Ovary (tissue), 9 donors: ENCODE measurements around the gene TOR1A. TPM values are rescaled to one million over a fixed set of nuclear protein-coding genes. Genes with fewer than 3 reads are reported as not detected.

Experiments used
- DNase-seq, 5 donors: peaks; one replicate each; pipeline ENCODE4 v3.0.0-alpha.2; 2019 to 2020
- H3K27ac ChIP-seq, 2 donors: fragments of 200-600 bp; one replicate each; pipeline versions ENCODE4 v1.5.1 to v1.8.0; 2019 to 2022
- H3K27me3 ChIP-seq: fragments of 200-600 bp; one replicate; pipeline ENCODE4 v1.8.0; 2022
- H3K36me3 ChIP-seq: fragments of 200-600 bp; sonication (generic); one replicate; pipeline ENCODE4 v1.5.1; 2019
- H3K4me1 ChIP-seq: one replicate; pipeline ENCODE4 v1.8.1; 2013; ENCODE audit warnings: mild to moderate bottlenecking, moderate library complexity; ENCODE audit not compliant: insufficient read depth
- H3K4me3 ChIP-seq: fragments of 200-600 bp; sonication (generic); one replicate; pipeline ENCODE4 v1.5.1; 2017
- H3K9me3 ChIP-seq, 2 donors: fragments of 200-600 bp in 1 of 2; sonication (generic) in 1 of 2; one replicate each; pipeline versions ENCODE4 v1.5.1 to v1.8.1; 2013 to 2019; ENCODE audit warnings: mild to moderate bottlenecking in 1 of 2, moderate library complexity in 1 of 2
- EP300 ChIP-seq: sonication (generic); formaldehyde crosslinking; IDR thresholded peaks from one replicate; pipeline ENCODE4 v1.6.1; 2017; ENCODE audit warnings: antibody characterized with exemption
- POLR2A ChIP-seq: fragments of 450-650 bp; IDR thresholded peaks from one replicate; pipeline ENCODE4 v1.6.1; 2017; ENCODE audit warnings: antibody characterized with exemption, mild to moderate bottlenecking, moderate library complexity
- WGBS, 3 donors: extraction: QIAGEN DNeasy Blood & Tissue Kit in 1 of 3; methylation state at CpG; one replicate each; pipeline versions ENCODE4 v1.1.5 to v1.1.7; 2013 to 2017; 5-methylcytosine and 5-hydroxymethylcytosine counted together
- intact Hi-C, 4 donors: fragments of 100-400 bp; cut with DNase I; formaldehyde crosslinking; loops; one replicate each; pipeline versions ENCODE4 v1.11.0 to v1.15.1; 2022 to 2023
- microRNA-seq, 3 donors: library from miRNA; unstranded; fragments of <30 nt; microRNA quantifications; one replicate each; pipeline versions ENCODE4 to v1.2.0, GENCODE V29; 2019 to 2020
- polyA plus RNA-seq, 2 donors: library from polyadenylated mRNA; stranded (reverse); fragments of 200-250 nt in 1 of 2; fragments of 350-450 nt in 1 of 2; fragmentation: Illumina TruSeq in 1 of 2; extraction: RNeasy Lipid Tissue Mini Kit (QIAGEN cat#74804) in 1 of 2; gene quantifications; one replicate each; pipeline ENCODE4 v1.2.3, GENCODE V29; 2013 to 2014
- small RNA-seq: library from RNA; depleted of rRNA; stranded (forward); fragments of <200 nt; gene quantifications from one replicate; pipeline ENCODE3, GENCODE V24; 2016
- total RNA-seq, 7 donors: library from RNA; depleted of rRNA in 2 of 7; stranded (reverse); fragments of >200 nt in 2 of 7; fragmentation: NEBNext Ultra II Directional in 3 of 7; extraction: Animal tissue kit (Norgen Biotek cat#: 25700) in 3 of 7; gene quantifications; one replicate each; pipeline versions ENCODE4 v1.1.0 to v1.2.4, GENCODE V29; 2016 to 2023
- TF ChIP-seq, protein P1 (sequence below), 3 donors: fragments of 450-650 bp in 2 of 3; fragments of 200-600 bp in 1 of 3; IDR thresholded peaks; one replicate each; pipeline versions ENCODE4 v1.5.1 to v1.8.0; 2016 to 2022; ENCODE audit warnings: antibody characterized with exemption in 3 of 3, mild to moderate bottlenecking in 1 of 3
- donor health status: DM: no; HTN: no; CAD: no; lungs with moderate emphysema.
- donor health status: DM: no; HTN: no; CAD: no.
- donor health status: Bipolar disorder and iron deficiency.
- donor health status: DM: yes; HTN: yes; CAD: no.
- donor health status: DM: no; HTN: no; CAD: no.
- donor health status: DM: yes; HTN: yes; CAD: no.

The TOR1A gene
- total and polyA plus RNA-seq, 9 donors: 23.5 to 45.6 (median 27.1) TPM

DNA sequence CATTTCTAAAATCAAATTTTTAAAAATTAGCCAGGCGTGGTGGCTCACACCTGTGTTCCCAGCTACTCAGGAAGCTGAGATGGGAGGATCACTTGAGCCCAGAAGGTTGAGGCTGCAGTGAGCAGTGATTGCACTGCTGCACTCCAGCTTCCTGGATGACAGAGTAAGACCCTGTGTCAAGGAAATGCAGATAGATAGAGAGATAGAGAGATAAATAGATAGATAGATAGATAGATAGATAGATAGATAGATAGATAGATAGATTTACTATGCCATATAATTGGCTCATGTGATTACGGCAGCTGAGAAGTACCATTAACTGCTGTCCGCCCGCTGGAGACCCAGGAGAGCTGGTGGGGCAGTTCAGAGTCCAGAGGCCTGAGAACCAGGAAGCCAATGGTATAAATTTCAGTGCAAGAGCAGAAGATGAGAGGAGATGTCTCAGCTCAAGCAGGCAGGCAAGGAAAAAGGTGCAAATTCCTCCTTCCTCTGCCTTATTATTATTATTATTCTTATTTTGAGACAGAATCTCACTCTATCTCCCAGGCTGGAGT lies 58.1 kb downstream of the TOR1A start:
- H3K4me3 ChIP-seq: no peak overlapping the region

DNA sequence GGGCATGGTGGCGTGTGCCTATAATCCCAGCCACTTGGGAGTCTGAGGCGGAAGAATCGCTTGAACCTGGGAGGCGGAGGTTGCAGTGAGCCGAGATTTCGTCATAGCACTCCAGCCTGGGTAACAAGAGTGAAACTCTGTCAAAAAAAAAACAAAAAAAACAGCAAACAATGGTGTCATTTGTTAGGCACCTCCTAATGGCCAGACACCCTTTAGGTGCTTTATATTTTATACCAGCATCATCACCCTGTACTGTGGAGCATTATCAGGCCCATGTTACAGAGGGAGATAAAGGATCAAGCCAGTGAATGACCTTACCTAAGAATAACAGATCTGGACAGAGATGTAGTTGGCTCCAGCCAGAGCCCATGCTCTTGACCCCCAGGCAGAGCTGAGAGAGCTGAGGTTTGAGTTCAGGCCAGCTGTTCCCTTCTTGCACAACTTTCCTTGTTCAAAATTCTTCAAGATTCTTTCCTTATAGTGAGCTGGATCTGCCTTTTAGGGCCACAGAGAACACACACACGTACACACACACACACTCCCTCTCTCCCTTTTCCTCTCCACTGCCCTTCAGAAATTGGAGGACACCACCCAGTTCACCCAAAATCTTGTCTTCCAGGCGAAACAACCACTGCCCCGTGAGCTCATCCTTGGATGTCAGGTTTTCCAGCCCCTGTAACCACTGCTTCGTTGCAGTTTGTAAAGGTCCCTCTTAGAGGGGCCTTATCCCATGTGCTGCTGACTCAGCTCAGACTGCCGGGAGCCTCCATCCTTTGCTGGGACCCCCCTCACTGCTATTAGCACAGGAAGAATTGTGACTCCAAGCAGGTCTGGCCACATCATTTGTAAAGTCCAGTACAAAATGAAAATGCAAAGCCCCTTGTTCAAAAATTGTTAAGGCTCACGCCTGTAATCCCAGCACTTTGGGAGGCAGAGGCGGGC lies 60.7 kb downstream of the TOR1A start:
- Histone ChIP-seq H3K27ac (peak overlapping the region in 1 of 2 donors; percentile 34), H3K9me3 (no peaks in the 10 kb centered on the region), H3K36me3 (no peaks in the 10 kb centered on the region), H3K27me3 (no peaks in the 10 kb centered on the region), H3K4me1 (peaks cover 8% of the 10 kb centered on the region), H3K4me3 (no peak overlapping the region)
- DNase-seq: peak in 4 of 5 donors; percentile 40 to 67 (median 56)
- intact Hi-C loops: loop anchor here in 1 of 4 donors (5.0 kb wide), 1 partner anchor 51 kb away; no protein-coding TSS in a partner anchor
- TF ChIP-seq EP300 (no peak), POLR2A (no peak)
- TF ChIP-seq, protein P1, sequence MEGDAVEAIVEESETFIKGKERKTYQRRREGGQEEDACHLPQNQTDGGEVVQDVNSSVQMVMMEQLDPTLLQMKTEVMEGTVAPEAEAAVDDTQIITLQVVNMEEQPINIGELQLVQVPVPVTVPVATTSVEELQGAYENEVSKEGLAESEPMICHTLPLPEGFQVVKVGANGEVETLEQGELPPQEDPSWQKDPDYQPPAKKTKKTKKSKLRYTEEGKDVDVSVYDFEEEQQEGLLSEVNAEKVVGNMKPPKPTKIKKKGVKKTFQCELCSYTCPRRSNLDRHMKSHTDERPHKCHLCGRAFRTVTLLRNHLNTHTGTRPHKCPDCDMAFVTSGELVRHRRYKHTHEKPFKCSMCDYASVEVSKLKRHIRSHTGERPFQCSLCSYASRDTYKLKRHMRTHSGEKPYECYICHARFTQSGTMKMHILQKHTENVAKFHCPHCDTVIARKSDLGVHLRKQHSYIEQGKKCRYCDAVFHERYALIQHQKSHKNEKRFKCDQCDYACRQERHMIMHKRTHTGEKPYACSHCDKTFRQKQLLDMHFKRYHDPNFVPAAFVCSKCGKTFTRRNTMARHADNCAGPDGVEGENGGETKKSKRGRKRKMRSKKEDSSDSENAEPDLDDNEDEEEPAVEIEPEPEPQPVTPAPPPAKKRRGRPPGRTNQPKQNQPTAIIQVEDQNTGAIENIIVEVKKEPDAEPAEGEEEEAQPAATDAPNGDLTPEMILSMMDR (IDR thresholded peaks at IDR 0.05): no peak
- 58 to 65% (median 63%) methylated on average over 13 of the region's 13 CpGs for WGBS, 3 donors

More for the DNA sequence above, 58.1 kb downstream of the TOR1A start:
- WGBS, 3 donors: 93 to 95% (median 94%) methylated on average over 4 of the region's 4 CpGs
- no peak for DNase-seq
- intact Hi-C loops: no loop called here
- peaks cover 8% of the 10 kb centered on the region for H3K4me1 ChIP-seq
- H3K36me3 ChIP-seq: no peaks in the 10 kb centered on the region
- H3K27ac ChIP-seq: no peak overlapping the region
- no peaks in the 10 kb centered on the region for H3K27me3 ChIP-seq
- no peaks in the 10 kb centered on the region for H3K9me3 ChIP-seq
- TF ChIP-seq, protein P1 (IDR thresholded peaks at IDR 0.05): no peak
- no peak for TF ChIP-seq EP300
- TF ChIP-seq POLR2A: no peak

Small RNA genes within 50 kb of the gene (microRNA-seq; reads per million reads assigned to microRNA genes)
- gene MIR6855: 0 reads per million in 3 donors

Small RNA genes within 50 kb of the gene (small RNA-seq; reads per million reads assigned to genes)
- not detected for gene MIR6855

Other genes with a start within 250 kb of the TOR1A start
- 1 to 10 TPM in 1 of 7 donors, under 1 TPM in 1, not detected in 5; 0.30 to 1.1 TPM for gene C9orf50, start 203.0 kb downstream of the TOR1A start, total RNA-seq
- gene C9orf50, start 203.0 kb downstream of the TOR1A start, polyA plus RNA-seq: under 1 TPM in 1 of 2 donors, not detected in 1; 0.07 TPM
- 10 to 100 TPM; 11.9 to 29.7 (median 25.3) TPM for gene NTMT1, start 198.0 kb downstream of the TOR1A start, total RNA-seq
- gene NTMT1, start 198.0 kb downstream of the TOR1A start, polyA plus RNA-seq: 10 to 100 TPM; 11.7 to 33.1 TPM
- 10 to 100 TPM; 11.3 to 20.1 (median 17.3) TPM for gene ASB6, start 182.0 kb downstream of the TOR1A start, total RNA-seq
- 10 to 100 TPM in 1 of 2 donors, 1 to 10 TPM in 1; 6.3 to 11.6 TPM for gene ASB6, start 182.0 kb downstream of the TOR1A start, polyA plus RNA-seq
- gene PRRX2, start 158.5 kb downstream of the TOR1A start, total RNA-seq: 1 to 10 TPM in 4 of 7 donors, under 1 TPM in 3; 0.20 to 4.0 (median 1.4) TPM
- under 1 TPM; 0.33 to 0.77 TPM for gene PRRX2, start 158.5 kb downstream of the TOR1A start, polyA plus RNA-seq
- 1 to 10 TPM in 4 of 7 donors, under 1 TPM in 3; 0.72 to 5.1 (median 1.6) TPM for gene PTGES, start 71.1 kb downstream of the TOR1A start, total RNA-seq
- gene PTGES, start 71.1 kb downstream of the TOR1A start, polyA plus RNA-seq: 10 to 100 TPM in 1 of 2 donors, under 1 TPM in 1; 0.63 to 22.6 TPM
- 10 to 100 TPM; 12.9 to 27.3 (median 16.9) TPM for gene TOR1B, start 21.0 kb downstream of the TOR1A start, total RNA-seq
- 10 to 100 TPM; 12.2 to 27.5 TPM for gene TOR1B, start 21.0 kb downstream of the TOR1A start, polyA plus RNA-seq
- gene C9orf78, start 11.1 kb upstream of the TOR1A start, total RNA-seq: 10 to 100 TPM; 34.1 to 45.7 (median 37.0) TPM
- gene C9orf78, start 11.1 kb upstream of the TOR1A start, polyA plus RNA-seq: 100 to 1,000 TPM in 1 of 2 donors, 10 to 100 TPM in 1; 55.4 to 130 TPM
- gene USP20, start 11.3 kb upstream of the TOR1A start, total RNA-seq: 10 to 100 TPM; 14.5 to 39.8 (median 32.4) TPM
- 10 to 100 TPM in 1 of 2 donors, 1 to 10 TPM in 1; 6.8 to 29.7 TPM for gene USP20, start 11.3 kb upstream of the TOR1A start, polyA plus RNA-seq
- 10 to 100 TPM; 22.4 to 57.8 (median 49.0) TPM for gene FNBP1, start 219.1 kb upstream of the TOR1A start, total RNA-seq
- gene FNBP1, start 219.1 kb upstream of the TOR1A start, polyA plus RNA-seq: 10 to 100 TPM; 18.0 to 61.5 TPM
- 10 to 100 TPM; 11.6 to 34.4 (median 28.3) TPM for gene GPR107, start 229.8 kb upstream of the TOR1A start, total RNA-seq
- gene GPR107, start 229.8 kb upstream of the TOR1A start, polyA plus RNA-seq: 10 to 100 TPM; 16.3 to 44.0 TPM